Liver (tissue), 3 donors: ENCODE results near the gene CPA1.

ENCODE experiments used
- EGR1 ChIP-seq, 2 donors: IDR thresholded peaks; 2 replicates each; pipeline ENCODE4 v1.6.1; 2016 to 2018; ENCODE audit warnings: antibody characterized with exemption in 2 of 2, low read depth in 2 of 2
- FOXA2 ChIP-seq: IDR thresholded peaks from 2 replicates; pipeline ENCODE4 v1.6.1; 2016; ENCODE audit warnings: antibody characterized with exemption
- GABPA ChIP-seq, 2 donors: IDR thresholded peaks in 1 of 2; conservative IDR thresholded peaks in 1 of 2; 2 replicates each; pipeline ENCODE4 v1.6.1; 2016; ENCODE audit warnings: antibody characterized with exemption in 2 of 2, mild to moderate bottlenecking in 1 of 2, moderate library complexity in 1 of 2
- HNF4A ChIP-seq, 2 donors: conservative IDR thresholded peaks; 2 replicates each; pipeline ENCODE4 v1.6.1; 2016; ENCODE audit warnings: antibody characterized with exemption in 2 of 2, mild to moderate bottlenecking in 2 of 2
- HNF4G ChIP-seq: IDR thresholded peaks from 2 replicates; pipeline ENCODE4 v1.6.1; 2016; ENCODE audit warnings: antibody characterized with exemption
- JUND ChIP-seq, 2 donors: IDR thresholded peaks; 2 replicates each; pipeline ENCODE4 v1.6.1; 2016; ENCODE audit warnings: antibody characterized with exemption in 2 of 2
- RAD21 ChIP-seq, 2 donors: IDR thresholded peaks; 2 replicates each; pipeline ENCODE4 v1.6.1; 2016; ENCODE audit warnings: antibody characterized with exemption in 2 of 2, mild to moderate bottlenecking in 2 of 2
- SP1 ChIP-seq: IDR thresholded peaks from 2 replicates; pipeline ENCODE4 v1.6.1; 2018; ENCODE audit warnings: antibody characterized with exemption, mild to moderate bottlenecking
- TAF1 ChIP-seq: conservative IDR thresholded peaks from 2 replicates; pipeline ENCODE4 v1.6.1; 2016; ENCODE audit warnings: antibody characterized with exemption, mild to moderate bottlenecking
- TF ChIP-seq, protein P1 (sequence below): fragments of 150-350 bp; IDR thresholded peaks from 2 replicates; pipeline ENCODE4 v1.5.1; 2017; ENCODE audit warnings: improper control_type of control experiment, low read depth, low read length; ENCODE audit not compliant: missing input control
- TF ChIP-seq, protein P2 (sequence below): IDR thresholded peaks from 2 replicates; pipeline ENCODE4 v1.6.1; 2016; ENCODE audit warnings: antibody characterized with exemption, mild to moderate bottlenecking
- TF ChIP-seq, protein P3 (sequence below): IDR thresholded peaks from 2 replicates; pipeline ENCODE4 v1.6.1; 2016; ENCODE audit warnings: antibody characterized with exemption
- donor health status: healthy.
- donor health status: healthy.

DNA sequence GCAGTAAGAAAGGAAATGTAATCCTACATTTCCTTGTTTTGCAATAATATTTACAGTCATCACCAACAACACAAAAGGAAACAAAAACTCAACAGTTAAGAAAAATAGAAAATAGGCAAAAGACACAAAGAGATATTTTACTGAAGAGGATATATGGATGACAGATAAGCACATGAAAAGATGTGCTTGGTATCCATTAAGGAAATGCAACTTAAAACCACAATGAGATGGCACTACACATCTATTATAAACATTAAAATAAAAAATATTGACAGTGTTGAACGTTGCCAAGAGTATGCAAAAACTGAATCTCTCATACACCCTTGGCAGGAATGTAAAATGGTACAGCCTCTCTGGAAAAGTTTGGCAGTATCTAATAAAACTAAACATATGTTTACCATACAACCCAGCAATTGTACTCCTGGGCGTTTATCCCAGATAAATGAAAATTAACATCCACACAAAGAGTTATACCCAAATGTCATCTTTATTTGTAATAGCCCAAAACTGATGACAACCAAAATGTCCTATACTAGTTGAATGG, 55.1 kb downstream of the CPA1 start:
- TF ChIP-seq, protein P1, sequence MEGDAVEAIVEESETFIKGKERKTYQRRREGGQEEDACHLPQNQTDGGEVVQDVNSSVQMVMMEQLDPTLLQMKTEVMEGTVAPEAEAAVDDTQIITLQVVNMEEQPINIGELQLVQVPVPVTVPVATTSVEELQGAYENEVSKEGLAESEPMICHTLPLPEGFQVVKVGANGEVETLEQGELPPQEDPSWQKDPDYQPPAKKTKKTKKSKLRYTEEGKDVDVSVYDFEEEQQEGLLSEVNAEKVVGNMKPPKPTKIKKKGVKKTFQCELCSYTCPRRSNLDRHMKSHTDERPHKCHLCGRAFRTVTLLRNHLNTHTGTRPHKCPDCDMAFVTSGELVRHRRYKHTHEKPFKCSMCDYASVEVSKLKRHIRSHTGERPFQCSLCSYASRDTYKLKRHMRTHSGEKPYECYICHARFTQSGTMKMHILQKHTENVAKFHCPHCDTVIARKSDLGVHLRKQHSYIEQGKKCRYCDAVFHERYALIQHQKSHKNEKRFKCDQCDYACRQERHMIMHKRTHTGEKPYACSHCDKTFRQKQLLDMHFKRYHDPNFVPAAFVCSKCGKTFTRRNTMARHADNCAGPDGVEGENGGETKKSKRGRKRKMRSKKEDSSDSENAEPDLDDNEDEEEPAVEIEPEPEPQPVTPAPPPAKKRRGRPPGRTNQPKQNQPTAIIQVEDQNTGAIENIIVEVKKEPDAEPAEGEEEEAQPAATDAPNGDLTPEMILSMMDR: no peak
- TF ChIP-seq RAD21 (IDR thresholded peaks at IDR 0.05) (no peak), HNF4A (conservative IDR thresholded peaks at IDR 0.05) (no peak), HNF4G (no peak), SP1 (no peak), JUND (IDR thresholded peaks at IDR 0.05) (no peak), TAF1 (no peak), GABPA (IDR thresholded peaks at IDR 0.05 in 1 of 2, conservative IDR thresholded peaks at IDR 0.05 in 1 of 2) (no peak), FOXA2 (no peak), EGR1 (IDR thresholded peaks at IDR 0.05; ENCODE audit: low read depth in 2 of 2) (no peak)
- TF ChIP-seq, protein P2, sequence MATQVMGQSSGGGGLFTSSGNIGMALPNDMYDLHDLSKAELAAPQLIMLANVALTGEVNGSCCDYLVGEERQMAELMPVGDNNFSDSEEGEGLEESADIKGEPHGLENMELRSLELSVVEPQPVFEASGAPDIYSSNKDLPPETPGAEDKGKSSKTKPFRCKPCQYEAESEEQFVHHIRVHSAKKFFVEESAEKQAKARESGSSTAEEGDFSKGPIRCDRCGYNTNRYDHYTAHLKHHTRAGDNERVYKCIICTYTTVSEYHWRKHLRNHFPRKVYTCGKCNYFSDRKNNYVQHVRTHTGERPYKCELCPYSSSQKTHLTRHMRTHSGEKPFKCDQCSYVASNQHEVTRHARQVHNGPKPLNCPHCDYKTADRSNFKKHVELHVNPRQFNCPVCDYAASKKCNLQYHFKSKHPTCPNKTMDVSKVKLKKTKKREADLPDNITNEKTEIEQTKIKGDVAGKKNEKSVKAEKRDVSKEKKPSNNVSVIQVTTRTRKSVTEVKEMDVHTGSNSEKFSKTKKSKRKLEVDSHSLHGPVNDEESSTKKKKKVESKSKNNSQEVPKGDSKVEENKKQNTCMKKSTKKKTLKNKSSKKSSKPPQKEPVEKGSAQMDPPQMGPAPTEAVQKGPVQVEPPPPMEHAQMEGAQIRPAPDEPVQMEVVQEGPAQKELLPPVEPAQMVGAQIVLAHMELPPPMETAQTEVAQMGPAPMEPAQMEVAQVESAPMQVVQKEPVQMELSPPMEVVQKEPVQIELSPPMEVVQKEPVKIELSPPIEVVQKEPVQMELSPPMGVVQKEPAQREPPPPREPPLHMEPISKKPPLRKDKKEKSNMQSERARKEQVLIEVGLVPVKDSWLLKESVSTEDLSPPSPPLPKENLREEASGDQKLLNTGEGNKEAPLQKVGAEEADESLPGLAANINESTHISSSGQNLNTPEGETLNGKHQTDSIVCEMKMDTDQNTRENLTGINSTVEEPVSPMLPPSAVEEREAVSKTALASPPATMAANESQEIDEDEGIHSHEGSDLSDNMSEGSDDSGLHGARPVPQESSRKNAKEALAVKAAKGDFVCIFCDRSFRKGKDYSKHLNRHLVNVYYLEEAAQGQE: no peak
- TF ChIP-seq, protein P3, sequence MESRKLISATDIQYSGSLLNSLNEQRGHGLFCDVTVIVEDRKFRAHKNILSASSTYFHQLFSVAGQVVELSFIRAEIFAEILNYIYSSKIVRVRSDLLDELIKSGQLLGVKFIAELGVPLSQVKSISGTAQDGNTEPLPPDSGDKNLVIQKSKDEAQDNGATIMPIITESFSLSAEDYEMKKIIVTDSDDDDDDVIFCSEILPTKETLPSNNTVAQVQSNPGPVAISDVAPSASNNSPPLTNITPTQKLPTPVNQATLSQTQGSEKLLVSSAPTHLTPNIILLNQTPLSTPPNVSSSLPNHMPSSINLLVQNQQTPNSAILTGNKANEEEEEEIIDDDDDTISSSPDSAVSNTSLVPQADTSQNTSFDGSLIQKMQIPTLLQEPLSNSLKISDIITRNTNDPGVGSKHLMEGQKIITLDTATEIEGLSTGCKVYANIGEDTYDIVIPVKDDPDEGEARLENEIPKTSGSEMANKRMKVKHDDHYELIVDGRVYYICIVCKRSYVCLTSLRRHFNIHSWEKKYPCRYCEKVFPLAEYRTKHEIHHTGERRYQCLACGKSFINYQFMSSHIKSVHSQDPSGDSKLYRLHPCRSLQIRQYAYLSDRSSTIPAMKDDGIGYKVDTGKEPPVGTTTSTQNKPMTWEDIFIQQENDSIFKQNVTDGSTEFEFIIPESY: no peak
